Ascending aorta (tissue), 2 donors: ENCODE data around the gene NGRN. TPM values are rescaled to one million over a fixed set of nuclear protein-coding genes. Genes with fewer than 3 reads are reported as not detected.
A peak's percentile ranks its signal among the peaks of the same experiment; 100 is the strongest.
"Not testable (repeated sequence)": the region's sequence is repeated elsewhere in the genome, so short reads cannot be mapped to it uniquely, and the experiment has no call there.

Experiments
- DNase-seq, 2 donors: peaks; one replicate each; pipeline ENCODE4 v3.0.0-alpha.2; 2019; ENCODE audit warnings: low spot score in 2 of 2
- H3K27ac ChIP-seq, 2 donors: fragments of 200-600 bp; sonication (generic); one replicate each; pipeline ENCODE4 v1.5.1; 2016 to 2017; ENCODE audit warnings: mild to moderate bottlenecking in 1 of 2
- H3K27me3 ChIP-seq: fragments of 200-600 bp; sonication (generic); one replicate; pipeline ENCODE4 v1.5.1; 2017
- H3K36me3 ChIP-seq, 2 donors: fragments of 200-600 bp; sonication (generic); one replicate each; pipeline ENCODE4 v1.5.1; 2016
- H3K4me1 ChIP-seq, 2 donors: fragments of 200-600 bp; sonication (generic); one replicate each; pipeline ENCODE4 v1.5.1; 2016 to 2017; ENCODE audit warnings: mild to moderate bottlenecking in 1 of 2
- H3K4me3 ChIP-seq, 2 donors: fragments of 200-600 bp; sonication (generic); one replicate each; pipeline ENCODE4 v1.5.1; 2016 to 2017; ENCODE audit warnings: mild to moderate bottlenecking in 1 of 2
- H3K9me3 ChIP-seq, 2 donors: fragments of 200-600 bp; sonication (generic); one replicate each; pipeline ENCODE4 v1.5.1; 2016
- CTCF ChIP-seq, 3 experiments: fragments of 200-600 bp in 2 of 3; fragments of 450-650 bp in 1 of 3; sonication (generic) in 2 of 3; IDR thresholded peaks; one replicate each; pipeline ENCODE4 v1.5.1; 2016 to 2019; ENCODE audit warnings: antibody characterized with exemption in 3 of 3, mild to moderate bottlenecking in 1 of 3, moderate library complexity in 1 of 3
- intact Hi-C: fragments of 100-400 bp; cut with DNase I; formaldehyde crosslinking; loops from one replicate; pipeline ENCODE4 v1.15.1; 2023
- total RNA-seq: library from RNA; depleted of rRNA; stranded (reverse); fragments of >200 nt; gene quantifications from one replicate; pipeline ENCODE4 v1.1.0, GENCODE V29; 2016

The NGRN gene
- total RNA-seq, 1 donor from 2014 or later: 58.0 TPM

- intact Hi-C loops: no loop called here
- H3K27me3 ChIP-seq: no peaks in the 10 kb centered on the region
- peak in 1 of 3 experiments; percentile 40 for TF ChIP-seq CTCF (IDR thresholded peaks at IDR 0.05)
- H3K36me3 ChIP-seq: no peaks in the 10 kb centered on the region
- no peaks in the 10 kb centered on the region for H3K4me1 ChIP-seq
- H3K4me3 ChIP-seq: no peak overlapping the region
- no peak for DNase-seq
- H3K27ac ChIP-seq: no peak overlapping the region
- H3K9me3 ChIP-seq: no peaks in the 10 kb centered on the region
These were observed 21.2 kb downstream of the NGRN start for GRCh38 chr15:90286678-90287077.

GRCh38 chr15:90287101-90287500 is 21.6 kb downstream of the NGRN start:
- no peak for TF ChIP-seq CTCF (IDR thresholded peaks at IDR 0.05)
- H3K4me3 ChIP-seq: no peak overlapping the region
- no peaks in the 10 kb centered on the region for H3K36me3 ChIP-seq
- no peaks in the 10 kb centered on the region for H3K9me3 ChIP-seq
- intact Hi-C loops: no loop called here
- no peaks in the 10 kb centered on the region for H3K4me1 ChIP-seq
- H3K27me3 ChIP-seq: no peaks in the 10 kb centered on the region
- no peak overlapping the region for H3K27ac ChIP-seq
- no peak for DNase-seq

- intact Hi-C loops: no loop called here
- Histone ChIP-seq H3K4me1 (no peaks in the 10 kb centered on the region), H3K27ac (no peak overlapping the region), H3K9me3 (no peaks in the 10 kb centered on the region), H3K4me3 (no peak overlapping the region), H3K27me3 (no peaks in the 10 kb centered on the region), H3K36me3 (no peaks in the 10 kb centered on the region)
- no peak for TF ChIP-seq CTCF (IDR thresholded peaks at IDR 0.05)
- no peak for DNase-seq
These were observed 22.5 kb downstream of the NGRN start for GRCh38 chr15:90287946-90288345.

- H3K36me3 ChIP-seq: no peaks in the 10 kb centered on the region
- TF ChIP-seq CTCF (IDR thresholded peaks at IDR 0.05): no peak
- no peak for DNase-seq
- H3K27me3 ChIP-seq: no peaks in the 10 kb centered on the region
- peaks cover 0 to 17% of the 10 kb centered on the region in 2 donors for H3K4me1 ChIP-seq
- H3K9me3 ChIP-seq: no peaks in the 10 kb centered on the region
- no peak overlapping the region for H3K4me3 ChIP-seq
- intact Hi-C loops: loop anchor here (2.0 kb wide), 1 partner anchor 29 kb away; no protein-coding TSS in a partner anchor
- H3K27ac ChIP-seq: no peak overlapping the region
These were observed 26.3 kb downstream of the NGRN start for GRCh38 chr15:90291679-90292356.

- peak; percentile 48 to 89 (median 84) for TF ChIP-seq CTCF (IDR thresholded peaks at IDR 0.05)
- peaks cover 0 to 17% of the 10 kb centered on the region in 2 donors for H3K4me1 ChIP-seq
- H3K27me3 ChIP-seq, H3K27ac ChIP-seq, H3K36me3 ChIP-seq, H3K4me3 ChIP-seq, H3K9me3 ChIP-seq: not testable (repeated sequence)
- intact Hi-C loops: loop anchor here (2.0 kb wide), 1 partner anchor 28 kb away; no protein-coding TSS in a partner anchor
- DNase-seq: peak in 1 of 2 donors; percentile 82
These were observed 27.8 kb downstream of the NGRN start for GRCh38 chr15:90293040-90293810.
